PC-3 (cell line): ENCODE measurements around the gene ADRA2B. TPM values are rescaled to one million over a fixed set of nuclear protein-coding genes. Genes with fewer than 3 reads are reported as not detected.

ENCODE experiments used
- ATAC-seq: fragments of 200-7000 bp; cut with Tn5 transposase; 2 replicates; pipeline ENCODE4 v1.9.1; 2020; ENCODE audit warnings: mild to moderate bottlenecking, moderate library complexity
- BruUV-seq: library from RNA; stranded (reverse); fragments of 400-500 nt; replicated peaks from 2 replicates; lab custom pipeline; 2021; lab: Mats Ljungman, UMichigan
- CTCF ChIA-PET: fragments of 300-600 bp; sonication (Branson Sonifier 250); formaldehyde crosslinking; loops from one replicate; lab custom pipeline; 2022; ENCODE audit warnings: antibody characterized with exemption; lab: Charles Lee
- POLR2A ChIA-PET: fragments of 300-600 bp; sonication (Branson Sonifier 250); formaldehyde crosslinking; loops from one replicate; lab custom pipeline; 2022; ENCODE audit warnings: antibody characterized with exemption; ENCODE audit not compliant: unreplicated experiment; lab: Charles Lee
- DNase-seq: peaks from one replicate; pipeline ENCODE4 v3.0.0-alpha.2; 2015
- H2AFZ ChIP-seq: fragments of 300-600 bp; sonication (generic); 2 replicates; pipeline ENCODE4 v1.6.0; 2016; ENCODE audit warnings: antibody characterized with exemption, low read length
- H3F3A ChIP-seq: fragments of 300-600 bp; sonication (generic); one replicate; pipeline ENCODE4 v1.6.0; 2017; ENCODE audit warnings: antibody characterized with exemption, low read length, control low read depth, mild to moderate bottlenecking; ENCODE audit not compliant: unreplicated experiment
- H3K27ac ChIP-seq: fragments of 300-600 bp; sonication (generic); 2 replicates; pipeline ENCODE4 v1.5.1; 2016; ENCODE audit warnings: mild to moderate bottlenecking, low read length
- H3K27me3 ChIP-seq: fragments of 300-600 bp; sonication (generic); 2 replicates; pipeline ENCODE4 v1.6.1; 2016; ENCODE audit warnings: low read length, mixed read lengths
- H3K36me3 ChIP-seq: fragments of 300-600 bp; sonication (generic); 2 replicates; pipeline ENCODE4 v1.6.1; 2016; ENCODE audit warnings: low read depth, mixed run types, low read length, mixed read lengths
- H3K4me1 ChIP-seq: fragments of 300-600 bp; sonication (generic); 2 replicates; pipeline ENCODE4 v1.5.1; 2016; ENCODE audit warnings: low read length; ENCODE audit not compliant: insufficient read depth
- H3K4me2 ChIP-seq: fragments of 300-600 bp; sonication (generic); 2 replicates; pipeline ENCODE4 v1.6.0; 2016; ENCODE audit warnings: low read length
- H3K4me3 ChIP-seq: fragments of 300-600 bp; sonication (generic); 2 replicates; pipeline ENCODE4 v1.5.1; 2016; ENCODE audit warnings: mild to moderate bottlenecking, low read length, mixed read lengths
- H3K79me2 ChIP-seq: fragments of 300-600 bp; sonication (generic); 2 replicates; pipeline ENCODE4 v1.6.1; 2017; ENCODE audit warnings: low read length, mixed read lengths
- H3K9ac ChIP-seq: fragments of 300-600 bp; sonication (generic); 2 replicates; pipeline ENCODE4 v1.6.0; 2016; ENCODE audit warnings: mild to moderate bottlenecking, low read length
- H3K9me2 ChIP-seq: fragments of 300-600 bp; sonication (generic); replicated peaks from 2 replicates; pipeline ENCODE4 v1.6.1; 2016; ENCODE audit warnings: mixed run types, low read length, mixed read lengths
- H3K9me3 ChIP-seq: fragments of 300-600 bp; sonication (generic); 2 replicates; pipeline ENCODE4 v1.6.1; 2016; ENCODE audit warnings: low read length, mixed read lengths
- H4K20me1 ChIP-seq: fragments of 300-600 bp; sonication (generic); 2 replicates; pipeline ENCODE4 v1.6.1; 2016; ENCODE audit warnings: low read length, mixed read lengths
- EZH2 ChIP-seq: fragments of 300-600 bp; sonication (generic); IDR thresholded peaks from one replicate; pipeline ENCODE4 v1.6.1; 2017; ENCODE audit warnings: antibody characterized with exemption, mild to moderate bottlenecking, low read length; ENCODE audit not compliant: unreplicated experiment
- EZH2phosphoT487 ChIP-seq: fragments of 300-600 bp; sonication (generic); IDR thresholded peaks from 2 replicates; pipeline ENCODE4 v1.6.1; 2018; ENCODE audit warnings: mild to moderate bottlenecking, antibody characterized with exemption, low read length, borderline replicate concordance
- intact Hi-C: fragments of 100-400 bp; cut with micrococcal nuclease; formaldehyde crosslinking; loops from 2 replicates; pipeline ENCODE4 v1.9.0; 2023
- total RNA-seq: library from RNA; depleted of rRNA; stranded (reverse); fragments of >200 nt; gene quantifications from 2 replicates; pipeline ENCODE4 v1.2.3, GENCODE V29; 2014
- TF ChIP-seq, protein P1 (sequence below): fragments of 300-600 bp; sonication (generic); conservative IDR thresholded peaks from 2 replicates; pipeline ENCODE4 v1.5.1; 2017; ENCODE audit warnings: antibody characterized with exemption, low read depth, mild to moderate bottlenecking, low read length

Gene ADRA2B
- total RNA-seq, 1 experiment from 2014 or later: not detected

DNA sequence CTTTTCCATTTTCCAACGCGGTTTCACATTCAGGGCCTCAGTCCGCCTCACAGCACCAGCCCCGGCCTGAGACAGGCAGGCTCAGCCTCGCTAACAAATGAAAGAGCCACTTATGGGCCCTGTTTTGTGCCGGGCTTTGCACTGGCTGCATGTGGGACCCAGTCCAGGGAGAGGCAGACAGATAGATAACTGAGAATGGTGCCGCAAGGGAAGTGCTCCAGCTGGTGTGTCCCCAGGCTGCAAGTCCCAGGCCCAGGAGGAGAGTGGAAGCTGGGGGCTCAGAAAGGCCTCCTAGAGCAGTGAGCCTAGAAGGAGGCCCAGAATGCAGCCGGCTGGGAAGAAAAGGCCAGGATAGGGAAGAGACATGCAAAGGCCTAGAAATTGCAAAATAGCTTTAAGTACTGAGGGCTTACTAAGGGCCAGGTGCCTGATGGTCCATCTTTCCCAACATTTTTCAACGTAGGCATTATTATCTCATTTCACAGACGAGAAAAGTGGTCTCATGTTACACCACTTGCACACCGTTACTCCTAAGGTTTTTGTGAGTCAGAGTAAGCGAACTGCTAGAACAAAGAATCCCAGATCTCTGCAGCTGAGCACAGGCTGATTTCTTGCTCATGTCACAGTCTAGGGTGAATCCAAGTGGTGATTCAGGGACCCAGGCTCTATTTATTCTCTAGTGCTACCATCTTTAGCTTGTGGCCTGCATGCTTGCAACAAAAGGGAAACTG, 26.0 kb downstream of the ADRA2B start:
- intact Hi-C loops: no loop called here
- ChIA-PET POLR2A (no interaction called here), CTCF (no interaction called here)
- no peaks in the 10 kb centered on the region for H4K20me1 ChIP-seq
- no peaks in the 10 kb centered on the region for H3F3A ChIP-seq
- H3K4me3 ChIP-seq: no peak overlapping the region
- ATAC-seq (peak; percentile 22; the same call in 1 of the 2 replicates), DNase-seq (peak; percentile 16)
- no peaks in the 10 kb centered on the region for H3K79me2 ChIP-seq
- H3K36me3 ChIP-seq: no peaks in the 10 kb centered on the region
- H3K27ac ChIP-seq: no peak overlapping the region
- no peaks in the 10 kb centered on the region for H3K9me3 ChIP-seq
- no peak overlapping the region for H3K4me2 ChIP-seq
- H2AFZ ChIP-seq: no peak overlapping the region
- BruUV-seq: no TSS peak
- TF ChIP-seq, protein P1, sequence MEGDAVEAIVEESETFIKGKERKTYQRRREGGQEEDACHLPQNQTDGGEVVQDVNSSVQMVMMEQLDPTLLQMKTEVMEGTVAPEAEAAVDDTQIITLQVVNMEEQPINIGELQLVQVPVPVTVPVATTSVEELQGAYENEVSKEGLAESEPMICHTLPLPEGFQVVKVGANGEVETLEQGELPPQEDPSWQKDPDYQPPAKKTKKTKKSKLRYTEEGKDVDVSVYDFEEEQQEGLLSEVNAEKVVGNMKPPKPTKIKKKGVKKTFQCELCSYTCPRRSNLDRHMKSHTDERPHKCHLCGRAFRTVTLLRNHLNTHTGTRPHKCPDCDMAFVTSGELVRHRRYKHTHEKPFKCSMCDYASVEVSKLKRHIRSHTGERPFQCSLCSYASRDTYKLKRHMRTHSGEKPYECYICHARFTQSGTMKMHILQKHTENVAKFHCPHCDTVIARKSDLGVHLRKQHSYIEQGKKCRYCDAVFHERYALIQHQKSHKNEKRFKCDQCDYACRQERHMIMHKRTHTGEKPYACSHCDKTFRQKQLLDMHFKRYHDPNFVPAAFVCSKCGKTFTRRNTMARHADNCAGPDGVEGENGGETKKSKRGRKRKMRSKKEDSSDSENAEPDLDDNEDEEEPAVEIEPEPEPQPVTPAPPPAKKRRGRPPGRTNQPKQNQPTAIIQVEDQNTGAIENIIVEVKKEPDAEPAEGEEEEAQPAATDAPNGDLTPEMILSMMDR: no peak
- TF ChIP-seq EZH2phosphoT487: no peak
- TF ChIP-seq EZH2: no peak
- no peak overlapping the region for H3K9ac ChIP-seq
- no peaks in the 10 kb centered on the region for H3K4me1 ChIP-seq
- no peaks in the 10 kb centered on the region for H3K27me3 ChIP-seq
- H3K9me2 ChIP-seq: no peaks in the 10 kb centered on the region

DNA sequence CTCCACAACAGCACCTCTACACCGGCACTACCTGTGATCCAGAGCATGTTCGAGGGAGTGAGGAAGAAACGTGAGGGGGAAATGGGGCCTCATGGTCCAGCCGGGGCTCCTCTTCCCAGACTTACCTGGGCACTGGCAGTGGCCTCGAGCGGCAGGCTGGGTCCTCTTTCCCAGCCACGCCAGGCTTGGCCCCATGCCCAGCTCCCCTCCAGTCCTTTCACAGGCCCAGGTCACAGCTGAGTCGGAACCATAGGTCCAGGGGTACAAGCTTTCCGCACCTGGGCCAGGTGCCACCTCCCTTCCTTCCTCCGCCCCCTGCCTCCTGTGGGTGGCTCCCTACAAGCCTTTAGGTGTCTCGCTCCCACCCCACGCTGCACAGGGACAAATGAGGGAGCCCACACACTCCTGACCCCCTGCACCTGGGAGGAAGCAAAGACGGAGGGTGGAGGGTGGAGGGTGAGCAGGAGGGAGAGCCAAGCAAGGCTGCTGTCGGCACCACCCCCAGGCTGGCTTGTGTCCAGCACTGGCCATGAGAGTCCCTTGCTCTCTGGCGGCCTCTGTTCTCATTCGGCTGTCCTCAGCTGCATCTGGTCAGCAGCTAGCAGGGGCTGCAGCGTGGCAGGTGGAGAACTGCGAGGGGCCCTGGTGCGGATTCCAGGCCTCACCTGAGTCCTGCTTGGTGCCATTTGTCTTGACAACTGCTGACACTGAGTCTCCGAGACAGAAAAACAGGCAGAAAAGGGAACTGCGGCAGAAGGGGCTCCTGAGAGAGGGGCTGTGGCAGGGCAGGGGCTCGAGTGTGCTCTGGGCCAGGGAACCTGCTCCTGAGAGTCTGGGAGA, 26.8 kb downstream of the ADRA2B start:
- no TSS peak for BruUV-seq
- CTCF ChIA-PET: no interaction called here

More for the DNA sequence above, 26.8 kb downstream of the ADRA2B start:
- Histone ChIP-seq H3K27ac (no peak overlapping the region), H3K79me2 (no peaks in the 10 kb centered on the region), H3K4me1 (no peaks in the 10 kb centered on the region), H3K4me2 (no peak overlapping the region), H3K4me3 (no peak overlapping the region), H3K27me3 (no peaks in the 10 kb centered on the region), H4K20me1 (no peaks in the 10 kb centered on the region), H3F3A (no peaks in the 10 kb centered on the region), H3K9me3 (no peaks in the 10 kb centered on the region), H3K9me2 (no peaks in the 10 kb centered on the region), H3K9ac (no peak overlapping the region), H2AFZ (no peak overlapping the region), H3K36me3 (no peaks in the 10 kb centered on the region)
- intact Hi-C loops: no loop called here
- POLR2A ChIA-PET: no interaction called here
- TF ChIP-seq EZH2: no peak
- TF ChIP-seq, protein P1: no peak
- TF ChIP-seq EZH2phosphoT487: no peak
- DNase-seq (no peak), ATAC-seq (no peak)
